ENCODE measurements around the gene TLCD5.
A peak's percentile ranks its signal among the peaks of the same experiment; 100 is the strongest.

The TLCD5 gene

DNA sequence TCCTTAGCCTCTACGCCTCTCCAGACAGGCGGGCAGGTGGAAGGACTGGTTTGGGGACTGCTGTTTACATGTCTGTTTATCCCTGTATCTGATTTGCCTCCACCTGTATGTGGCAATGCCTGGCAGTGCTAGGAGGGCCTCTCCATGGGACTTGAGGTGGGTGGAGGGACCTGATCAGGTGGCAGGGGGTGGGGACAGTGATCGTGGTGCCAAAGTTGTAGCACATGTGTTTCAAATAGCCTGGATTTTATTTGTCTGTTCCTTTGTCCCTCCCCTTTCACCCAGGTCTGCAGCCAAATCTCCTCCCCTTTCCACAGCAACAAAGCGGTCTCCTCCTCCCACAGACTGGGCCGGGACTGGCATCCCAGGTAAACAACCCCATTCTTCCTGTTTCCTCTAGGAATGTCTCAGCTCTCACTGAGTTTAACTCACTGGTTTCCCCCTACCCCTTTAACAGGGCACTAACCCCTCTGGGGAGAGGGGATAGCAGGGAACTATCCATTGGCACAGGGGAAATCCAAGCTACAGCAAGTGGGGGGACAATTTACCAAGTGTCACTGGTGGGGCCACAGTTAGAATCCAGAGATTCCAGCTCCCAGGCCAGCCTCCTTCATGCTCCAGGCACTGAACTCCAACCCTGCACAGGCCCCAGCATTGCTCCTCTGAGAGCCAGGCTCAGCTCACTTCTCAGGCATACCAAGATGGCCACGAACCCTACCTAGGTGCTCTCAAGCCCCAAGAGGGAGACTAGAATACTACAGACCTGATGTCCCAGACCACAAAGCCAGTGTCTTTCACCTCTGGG lies 22.9 kb upstream of the TLCD5 start:
- no peak overlapping the region for H3K27ac Mint-ChIP-seq
- H3K4me1 Mint-ChIP-seq (ENCODE audit: low read depth), result no peaks in the 10 kb centered on the region
- DNase-seq, result no peak
- no peaks in the 10 kb centered on the region for H3K36me3 Mint-ChIP-seq (ENCODE audit: low read depth)
- no peak overlapping the region for H3K4me3 Mint-ChIP-seq
- no peaks in the 10 kb centered on the region for H3K9me3 Mint-ChIP-seq
- peaks cover 62% of the 10 kb centered on the region for H3K27me3 Mint-ChIP-seq

DNA sequence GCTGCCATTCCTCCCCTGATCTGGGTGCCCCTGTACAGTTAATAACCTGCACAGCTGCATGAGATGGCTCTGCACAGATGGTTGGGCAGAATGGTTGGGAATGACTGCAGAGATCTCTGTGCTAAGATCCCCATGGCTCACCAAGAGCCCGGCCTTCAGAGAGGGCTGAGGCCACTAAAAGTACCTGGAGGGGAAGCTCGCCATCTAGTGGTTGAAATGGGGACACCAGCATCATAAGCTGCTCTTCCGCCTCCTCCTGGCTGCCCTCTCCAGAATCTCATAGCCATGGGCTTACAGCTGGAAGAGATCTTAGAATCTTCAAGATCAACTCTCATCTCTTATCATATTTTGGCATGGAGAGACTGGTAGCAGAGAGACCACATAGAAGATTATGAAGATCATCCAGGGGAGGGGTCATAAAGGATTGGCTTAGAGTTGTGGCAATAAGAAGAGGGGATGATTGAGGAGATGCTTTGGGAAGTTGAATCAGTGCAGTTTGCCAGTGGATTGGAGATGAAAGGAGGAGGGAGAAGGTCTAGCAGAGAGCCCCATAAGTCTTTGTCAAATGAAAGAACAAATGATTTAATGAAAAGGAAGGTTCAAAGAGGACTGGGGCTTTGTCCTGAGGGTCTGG lies 22.0 kb upstream of the TLCD5 start:
- Mint-ChIP-seq H3K4me3 (no peak overlapping the region), H3K27ac (no peak overlapping the region), H3K36me3 (ENCODE audit: low read depth) (no peaks in the 10 kb centered on the region), H3K9me3 (no peaks in the 10 kb centered on the region), H3K4me1 (ENCODE audit: low read depth) (no peaks in the 10 kb centered on the region), H3K27me3 (peaks cover 56% of the 10 kb centered on the region)
- DNase-seq, result peak; percentile 69

DNA sequence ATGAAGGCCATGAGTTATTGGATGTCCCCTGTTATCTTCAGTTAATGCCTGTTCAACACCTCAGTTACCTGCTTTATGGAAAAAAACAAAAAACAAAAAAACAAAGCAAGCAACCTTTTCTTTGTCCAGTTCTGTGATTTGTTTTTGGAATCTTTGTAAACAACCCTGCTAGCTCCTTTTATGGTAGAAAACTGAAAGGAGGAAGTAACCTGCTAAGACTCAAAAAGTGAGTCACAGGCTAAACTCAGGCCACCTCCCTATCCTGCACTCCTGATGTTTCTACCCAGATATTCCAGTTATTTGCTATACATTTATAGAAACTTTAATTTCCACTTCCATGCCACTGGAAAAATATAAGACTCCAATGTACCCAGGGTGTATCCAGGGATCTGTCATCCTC lies 20.6 kb upstream of the TLCD5 start:
- Mint-ChIP-seq H3K27ac (no peak overlapping the region), H3K27me3 (peaks cover 48% of the 10 kb centered on the region), H3K4me1 (ENCODE audit: low read depth) (no peaks in the 10 kb centered on the region), H3K9me3 (no peaks in the 10 kb centered on the region), H3K36me3 (ENCODE audit: low read depth) (no peaks in the 10 kb centered on the region), H3K4me3 (no peak overlapping the region)
- DNase-seq, result no peak

DNA sequence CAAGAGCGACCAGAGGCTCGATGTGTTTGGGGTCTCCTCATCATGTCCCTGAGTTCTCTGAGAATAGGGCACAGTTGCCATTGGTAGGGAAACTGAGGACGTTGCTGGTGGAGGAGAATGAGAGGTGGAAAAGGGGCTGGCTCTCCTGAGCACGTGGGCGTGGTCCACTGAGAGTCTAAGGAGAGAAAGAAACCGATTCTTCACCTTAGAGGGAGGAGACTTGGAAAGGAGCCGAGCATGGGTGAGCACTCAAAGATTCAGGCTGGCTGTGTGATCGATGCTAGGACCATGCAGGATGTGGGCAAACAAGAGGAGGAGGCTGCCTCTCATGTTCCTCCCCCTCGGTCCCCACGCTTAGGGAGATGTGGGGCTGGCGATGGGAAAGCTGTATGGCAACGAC lies 19.8 kb upstream of the TLCD5 start:
- Mint-ChIP-seq H3K27me3 (peaks cover 43% of the 10 kb centered on the region), H3K9me3 (no peaks in the 10 kb centered on the region), H3K27ac (no peak overlapping the region)

DNA sequence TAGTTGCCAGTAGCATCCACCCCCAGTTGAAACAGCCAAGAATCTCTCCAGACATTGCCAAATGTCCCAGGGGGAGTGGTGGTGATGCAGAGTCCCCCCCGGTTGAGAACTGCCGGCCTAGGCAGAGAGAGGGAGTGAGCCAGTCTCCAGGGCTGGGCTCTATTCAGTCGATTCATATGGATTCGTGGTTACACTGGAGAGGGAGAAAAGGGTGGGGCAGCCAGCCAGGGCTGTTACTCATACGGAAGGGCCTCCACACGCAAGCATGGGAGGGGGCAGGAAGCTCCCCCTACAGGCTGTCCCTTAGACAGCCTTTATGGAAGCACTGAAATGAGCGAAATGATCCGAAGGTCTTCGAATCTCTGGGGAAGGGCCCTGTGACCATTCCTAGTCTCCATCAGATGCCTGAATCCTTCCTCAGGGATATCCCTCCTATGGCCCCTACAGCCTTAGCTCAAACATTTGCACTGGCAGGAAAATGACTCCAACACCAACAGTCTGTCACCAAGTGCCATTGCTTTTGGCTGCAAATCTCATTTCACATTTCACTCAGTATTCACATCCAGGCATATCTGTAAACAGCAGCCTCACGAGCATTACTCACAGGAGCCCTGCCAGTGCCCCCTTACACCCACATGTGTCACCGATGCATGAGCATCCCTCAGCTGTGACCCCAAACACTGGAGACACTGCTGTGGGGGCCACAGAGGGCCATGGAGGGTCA lies 18.4 kb upstream of the TLCD5 start:
- H3K27ac Mint-ChIP-seq, result no peak overlapping the region
- peaks cover 34% of the 10 kb centered on the region for H3K27me3 Mint-ChIP-seq
- no peak for DNase-seq
- no peaks in the 10 kb centered on the region for H3K36me3 Mint-ChIP-seq (ENCODE audit: low read depth)
- H3K9me3 Mint-ChIP-seq, result no peaks in the 10 kb centered on the region
- no peak overlapping the region for H3K4me3 Mint-ChIP-seq
- H3K4me1 Mint-ChIP-seq (ENCODE audit: low read depth), result no peaks in the 10 kb centered on the region

More for the DNA sequence above, 19.8 kb upstream of the TLCD5 start:
- no peak for DNase-seq
- no peak overlapping the region for H3K4me3 Mint-ChIP-seq
- no peaks in the 10 kb centered on the region for H3K36me3 Mint-ChIP-seq (ENCODE audit: low read depth)
- H3K4me1 Mint-ChIP-seq (ENCODE audit: low read depth), result no peaks in the 10 kb centered on the region

DNA sequence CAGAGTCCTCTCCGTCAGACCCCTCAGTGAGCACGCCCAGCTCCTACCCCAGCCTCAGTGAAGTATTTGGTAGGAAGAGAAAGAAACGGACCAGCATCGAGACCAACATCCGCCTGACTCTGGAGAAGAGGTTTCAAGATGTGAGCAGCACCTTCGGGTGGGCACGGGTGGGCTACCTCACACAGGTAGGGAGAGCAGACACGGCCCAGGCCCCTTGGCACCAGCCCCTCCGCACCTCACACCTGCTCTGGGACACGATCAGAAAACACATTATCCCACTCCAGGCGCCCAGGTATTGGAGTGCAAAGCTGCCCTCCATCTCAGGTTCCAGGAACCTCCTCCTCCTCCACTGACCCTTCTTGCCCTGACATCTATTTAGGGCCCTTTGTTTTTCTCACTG lies 17.6 kb upstream of the TLCD5 start:
- Mint-ChIP-seq H3K27ac (no peak overlapping the region), H3K4me1 (ENCODE audit: low read depth) (no peaks in the 10 kb centered on the region), H3K27me3 (peaks cover 28% of the 10 kb centered on the region), H3K4me3 (no peak overlapping the region), H3K36me3 (ENCODE audit: low read depth) (no peaks in the 10 kb centered on the region), H3K9me3 (no peaks in the 10 kb centered on the region)
- DNase-seq, result no peak

DNA sequence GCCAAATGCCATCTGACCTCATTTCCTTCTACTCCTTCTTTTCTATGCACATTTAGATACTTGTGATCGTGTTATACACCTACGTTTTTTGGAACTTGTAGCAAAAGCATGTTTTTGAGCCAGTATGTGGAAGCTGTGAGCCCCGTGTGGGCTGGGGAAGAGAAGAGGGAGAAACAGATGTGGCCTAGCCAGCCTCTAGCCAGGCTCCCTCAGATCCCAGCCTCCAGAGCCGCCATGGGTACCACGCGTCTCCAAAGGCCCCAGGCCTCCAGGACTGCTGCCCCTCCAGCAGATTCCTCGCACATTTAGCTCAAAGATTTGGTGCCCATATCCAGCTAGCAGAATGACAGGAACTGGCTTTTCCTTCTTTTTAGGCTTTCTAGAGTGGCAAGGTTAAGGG lies 17.0 kb upstream of the TLCD5 start:
- Mint-ChIP-seq H3K27ac (no peak overlapping the region), H3K9me3 (no peaks in the 10 kb centered on the region), H3K4me3 (no peak overlapping the region), H3K27me3 (peaks cover 30% of the 10 kb centered on the region), H3K4me1 (ENCODE audit: low read depth) (no peaks in the 10 kb centered on the region), H3K36me3 (ENCODE audit: low read depth) (no peaks in the 10 kb centered on the region)
- DNase-seq, result no peak

DNA sequence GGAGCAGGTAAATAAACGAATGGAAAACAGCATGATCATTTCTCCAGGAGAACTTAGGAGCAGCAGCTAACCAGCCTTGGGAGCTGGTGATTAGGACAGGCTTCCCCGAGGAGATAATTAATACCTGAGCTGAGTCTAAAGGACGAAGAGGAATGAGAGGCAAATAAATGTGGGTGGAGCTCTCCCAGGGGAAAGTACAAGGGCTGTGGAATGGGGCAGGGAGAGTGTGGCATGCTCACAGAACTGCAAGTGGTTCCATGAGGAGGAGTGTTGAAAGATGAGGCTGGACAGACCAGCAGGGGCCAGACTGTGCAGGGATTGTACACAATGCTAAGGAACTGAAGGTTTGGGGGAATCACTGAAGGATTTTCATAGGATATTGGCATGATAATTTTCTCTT lies 14.2 kb upstream of the TLCD5 start:
- Mint-ChIP-seq H3K27me3 (peaks cover 18% of the 10 kb centered on the region), H3K4me3 (no peak overlapping the region), H3K4me1 (ENCODE audit: low read depth) (no peaks in the 10 kb centered on the region), H3K36me3 (ENCODE audit: low read depth) (no peaks in the 10 kb centered on the region), H3K9me3 (no peaks in the 10 kb centered on the region), H3K27ac (no peak overlapping the region)
- no peak for DNase-seq

DNA sequence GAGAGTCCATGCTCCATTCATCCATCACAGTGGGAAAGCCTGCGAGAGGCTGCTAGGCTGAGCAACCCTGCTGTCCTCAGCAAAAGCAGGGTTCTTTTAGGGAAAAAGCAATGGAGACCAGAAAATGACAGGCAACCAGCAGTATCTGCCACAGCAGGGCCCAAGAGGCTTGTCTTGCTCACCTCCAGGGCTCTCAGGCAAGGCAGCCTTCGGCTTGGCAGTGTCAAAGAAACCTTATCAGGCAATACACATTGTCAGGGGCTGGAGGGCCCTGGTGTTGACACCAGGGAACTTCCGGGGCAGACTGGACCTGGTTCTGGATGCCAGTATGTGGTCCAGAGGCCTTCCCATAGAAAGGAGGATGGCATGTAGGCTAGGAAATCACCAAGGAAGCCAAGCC lies 10.2 kb upstream of the TLCD5 start:
- H3K27me3 Mint-ChIP-seq, result peaks cover 30% of the 10 kb centered on the region
- H3K9me3 Mint-ChIP-seq, result no peaks in the 10 kb centered on the region
- no peak overlapping the region for H3K4me3 Mint-ChIP-seq
- no peaks in the 10 kb centered on the region for H3K4me1 Mint-ChIP-seq (ENCODE audit: low read depth)
- no peaks in the 10 kb centered on the region for H3K36me3 Mint-ChIP-seq (ENCODE audit: low read depth)
- no peak overlapping the region for H3K27ac Mint-ChIP-seq
- DNase-seq, result no peak

DNA sequence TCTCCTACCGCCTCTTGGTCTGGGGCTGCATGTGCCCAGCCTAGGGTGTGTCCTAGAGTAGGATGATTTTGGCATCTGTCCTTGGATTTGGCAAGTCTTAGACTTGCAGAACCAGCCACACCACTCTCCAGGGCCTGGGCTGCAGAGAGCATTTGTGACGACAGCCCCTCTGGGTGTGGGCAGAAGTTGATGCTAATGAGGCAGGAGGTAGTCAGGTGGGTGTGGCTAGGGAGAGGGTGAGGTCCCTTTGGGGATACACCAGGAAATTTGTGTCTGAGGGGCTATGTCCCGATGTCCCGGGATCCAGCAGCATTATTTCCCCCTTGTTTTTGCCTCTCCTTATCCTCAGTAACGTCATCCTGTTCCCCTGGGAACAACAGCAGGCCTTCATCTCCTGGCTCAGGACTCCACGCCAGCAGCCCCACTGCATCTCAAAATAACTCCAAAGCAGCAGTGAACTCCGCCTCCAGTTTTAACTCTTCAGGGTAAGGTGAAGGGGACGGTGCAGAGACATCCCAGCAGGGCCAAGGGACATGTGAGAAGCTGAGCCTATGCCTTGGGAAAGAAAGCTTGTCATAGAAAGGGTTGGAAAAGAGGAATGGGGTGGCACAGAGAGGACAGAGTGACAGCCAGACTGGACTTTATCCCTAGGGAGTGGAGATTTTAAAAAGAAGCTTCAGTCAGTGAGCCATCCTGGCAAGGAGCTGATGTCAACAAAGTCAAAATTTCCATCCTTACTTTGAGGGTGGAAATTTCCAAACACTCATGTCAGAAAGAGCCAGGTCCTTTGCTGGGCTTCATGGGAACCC lies 8.0 kb upstream of the TLCD5 start:
- H3K4me1 Mint-ChIP-seq (ENCODE audit: low read depth), result no peaks in the 10 kb centered on the region
- H3K4me3 Mint-ChIP-seq, result no peak overlapping the region
- H3K27ac Mint-ChIP-seq, result no peak overlapping the region
- no peaks in the 10 kb centered on the region for H3K9me3 Mint-ChIP-seq
- peaks cover 45% of the 10 kb centered on the region for H3K27me3 Mint-ChIP-seq
- no peak for DNase-seq
- no peaks in the 10 kb centered on the region for H3K36me3 Mint-ChIP-seq (ENCODE audit: low read depth)

DNA sequence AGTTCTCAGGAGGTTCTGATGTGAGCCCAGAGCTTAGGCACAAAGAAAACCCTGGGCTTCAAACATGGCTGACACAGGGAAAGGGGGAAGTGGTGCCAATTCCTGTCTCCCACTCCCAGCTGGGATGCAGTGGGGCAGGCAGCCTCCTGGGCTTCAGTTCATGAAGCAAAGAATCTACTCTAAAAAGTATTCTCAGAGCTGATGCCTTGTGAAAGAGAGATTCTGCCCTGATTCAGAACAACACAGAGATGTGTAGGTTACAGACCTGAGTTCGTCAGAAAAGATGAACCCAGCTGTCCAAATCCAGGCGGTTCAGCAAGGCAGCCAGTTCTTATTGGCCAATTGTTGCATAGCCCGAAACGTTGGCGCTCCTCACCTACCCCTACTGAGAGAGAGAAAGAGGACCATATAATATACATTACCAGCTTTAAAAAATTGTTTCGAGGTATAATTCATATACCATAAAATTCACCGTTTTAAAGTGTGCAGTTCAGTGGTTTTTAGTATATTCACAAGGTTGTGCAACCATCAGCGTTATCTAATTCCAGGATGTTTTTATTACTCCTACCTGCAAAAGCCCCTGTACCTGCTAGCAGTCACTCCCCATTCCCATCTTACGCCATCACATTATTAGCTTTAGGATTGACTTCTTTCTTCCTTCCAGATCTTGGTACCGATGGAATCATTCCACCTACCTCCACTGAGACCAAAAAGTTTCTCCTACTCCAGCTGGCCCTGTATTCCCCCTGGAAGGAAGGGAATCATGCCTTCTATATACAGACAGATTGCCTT lies 7.2 kb upstream of the TLCD5 start:
- H3K27ac Mint-ChIP-seq, result no peak overlapping the region
- no peak overlapping the region for H3K4me3 Mint-ChIP-seq
- H3K9me3 Mint-ChIP-seq, result no peaks in the 10 kb centered on the region
- peaks cover 46% of the 10 kb centered on the region for H3K27me3 Mint-ChIP-seq
- no peaks in the 10 kb centered on the region for H3K4me1 Mint-ChIP-seq (ENCODE audit: low read depth)
- DNase-seq, result no peak
- H3K36me3 Mint-ChIP-seq (ENCODE audit: low read depth), result no peaks in the 10 kb centered on the region

DNA sequence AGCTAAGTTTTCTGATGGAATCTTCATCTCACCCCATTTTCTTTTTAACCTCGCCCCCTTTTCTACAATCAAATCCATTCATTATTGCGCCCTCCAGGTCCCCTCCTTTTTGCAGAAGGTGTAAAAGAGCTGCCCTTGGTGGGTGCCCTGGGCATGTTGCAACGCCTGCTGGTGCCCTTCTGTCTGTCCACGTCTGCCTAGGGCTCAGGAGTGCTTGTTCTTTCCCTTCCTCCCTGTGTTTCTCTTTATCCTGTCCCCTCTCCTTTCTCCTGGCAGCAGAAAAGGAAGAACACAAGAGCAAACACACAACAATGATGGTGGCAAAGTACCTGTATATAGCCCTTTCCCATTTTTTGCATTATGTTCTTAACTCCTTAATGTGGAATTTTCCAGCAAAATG lies 6.2 kb upstream of the TLCD5 start:
- Mint-ChIP-seq H3K4me1 (ENCODE audit: low read depth) (no peaks in the 10 kb centered on the region), H3K9me3 (no peaks in the 10 kb centered on the region), H3K27ac (no peak overlapping the region), H3K36me3 (ENCODE audit: low read depth) (no peaks in the 10 kb centered on the region), H3K4me3 (no peak overlapping the region), H3K27me3 (peaks cover 55% of the 10 kb centered on the region)
- DNase-seq, result no peak

DNA sequence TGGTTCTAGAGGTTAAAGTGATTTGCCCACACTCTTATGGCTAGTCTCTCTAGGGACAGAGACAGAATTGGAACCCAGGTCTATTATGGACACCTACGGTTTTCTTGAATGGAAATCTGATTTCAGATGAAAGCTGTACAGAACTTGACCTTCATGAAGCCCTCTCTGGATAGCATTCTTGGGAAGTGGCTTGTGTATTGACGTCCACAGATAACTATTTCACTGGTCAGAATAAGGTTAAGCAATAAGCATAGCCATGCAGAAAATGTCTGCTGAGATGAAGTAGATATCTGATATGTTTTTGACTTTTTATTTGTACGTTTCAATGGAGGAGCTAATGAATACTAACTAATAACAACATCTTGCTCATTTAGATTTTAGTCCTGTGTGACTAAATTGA lies 1.1 kb downstream of the TLCD5 start:
- peak overlapping the region; percentile 63 for H3K4me3 Mint-ChIP-seq
- DNase-seq, result no peak
- no peak overlapping the region for H3K27ac Mint-ChIP-seq
- peaks cover 21% of the 10 kb centered on the region for H3K4me1 Mint-ChIP-seq (ENCODE audit: low read depth)
- H3K36me3 Mint-ChIP-seq (ENCODE audit: low read depth), result no peaks in the 10 kb centered on the region
- no peaks in the 10 kb centered on the region for H3K9me3 Mint-ChIP-seq
- peaks cover 81% of the 10 kb centered on the region for H3K27me3 Mint-ChIP-seq

DNA sequence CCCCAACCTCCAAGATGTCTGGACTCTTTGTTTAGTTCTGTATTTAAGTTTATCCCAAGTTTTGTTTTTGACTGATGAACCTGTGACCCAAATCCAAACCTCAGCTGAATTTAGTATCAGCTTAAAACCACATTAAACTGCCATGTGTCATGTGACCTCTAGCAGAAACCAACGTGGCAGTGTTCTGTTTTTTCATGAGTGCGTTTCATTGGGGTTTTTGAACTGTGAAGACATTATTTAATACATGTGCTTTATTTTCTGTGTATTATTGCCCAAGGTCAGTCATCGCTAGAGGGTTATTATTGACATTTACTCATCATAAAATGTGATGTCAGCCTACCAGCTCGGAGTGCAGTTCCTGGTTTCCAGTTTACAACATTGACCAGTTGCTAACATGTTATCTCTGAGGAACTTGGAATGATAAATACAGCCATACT lies 1.8 kb downstream of the TLCD5 start:
- Mint-ChIP-seq H3K27me3 (peaks cover 76% of the 10 kb centered on the region), H3K9me3 (no peaks in the 10 kb centered on the region), H3K27ac (no peak overlapping the region), H3K36me3 (ENCODE audit: low read depth) (no peaks in the 10 kb centered on the region), H3K4me3 (no peak overlapping the region), H3K4me1 (ENCODE audit: low read depth) (peaks cover 21% of the 10 kb centered on the region)
- no peak for DNase-seq
